Measurements from ENCODE around the gene ATG2B. TPM values are rescaled to one million over a fixed set of nuclear protein-coding genes. Genes with fewer than 3 reads are reported as not detected.

The ATG2B gene
- total RNA-seq, 1 donor from 2014 or later: 15.8 TPM

DNA sequence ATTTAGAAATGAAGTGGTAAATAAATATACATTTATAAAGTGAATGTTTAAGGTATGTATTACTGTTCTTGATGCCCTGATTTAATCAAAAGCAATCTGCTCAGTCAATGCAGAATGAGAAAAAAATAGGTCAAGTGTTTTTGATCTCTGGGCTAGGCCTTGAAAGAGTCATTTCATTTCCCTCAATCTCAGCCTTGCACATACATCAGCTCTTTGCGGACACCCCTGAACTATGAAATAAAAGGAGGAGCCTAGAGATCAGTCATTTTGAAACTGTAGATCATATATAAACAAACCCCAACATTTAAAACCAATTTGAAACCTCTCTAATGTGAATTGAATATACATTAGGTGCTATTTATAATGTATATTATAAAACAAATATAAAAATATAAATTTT is 42.5 kb downstream of the ATG2B start:
- intact Hi-C loops (cut with DNase I): no loop called here
- Histone ChIP-seq H3K27me3 (no peaks in the 10 kb centered on the region), H3K36me3 (peaks cover 43 to 53% of the 10 kb centered on the region in 2 donors), H3K9me3 (no peaks in the 10 kb centered on the region), H3K4me3 (no peak overlapping the region), H3K4me1 (no peaks in the 10 kb centered on the region), H3K27ac (no peak overlapping the region)
- no peak for DNase-seq (ENCODE audit: low spot score in 2 of 2)
- TF ChIP-seq, protein P1, sequence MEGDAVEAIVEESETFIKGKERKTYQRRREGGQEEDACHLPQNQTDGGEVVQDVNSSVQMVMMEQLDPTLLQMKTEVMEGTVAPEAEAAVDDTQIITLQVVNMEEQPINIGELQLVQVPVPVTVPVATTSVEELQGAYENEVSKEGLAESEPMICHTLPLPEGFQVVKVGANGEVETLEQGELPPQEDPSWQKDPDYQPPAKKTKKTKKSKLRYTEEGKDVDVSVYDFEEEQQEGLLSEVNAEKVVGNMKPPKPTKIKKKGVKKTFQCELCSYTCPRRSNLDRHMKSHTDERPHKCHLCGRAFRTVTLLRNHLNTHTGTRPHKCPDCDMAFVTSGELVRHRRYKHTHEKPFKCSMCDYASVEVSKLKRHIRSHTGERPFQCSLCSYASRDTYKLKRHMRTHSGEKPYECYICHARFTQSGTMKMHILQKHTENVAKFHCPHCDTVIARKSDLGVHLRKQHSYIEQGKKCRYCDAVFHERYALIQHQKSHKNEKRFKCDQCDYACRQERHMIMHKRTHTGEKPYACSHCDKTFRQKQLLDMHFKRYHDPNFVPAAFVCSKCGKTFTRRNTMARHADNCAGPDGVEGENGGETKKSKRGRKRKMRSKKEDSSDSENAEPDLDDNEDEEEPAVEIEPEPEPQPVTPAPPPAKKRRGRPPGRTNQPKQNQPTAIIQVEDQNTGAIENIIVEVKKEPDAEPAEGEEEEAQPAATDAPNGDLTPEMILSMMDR (IDR thresholded peaks at IDR 0.05): no peak

DNA sequence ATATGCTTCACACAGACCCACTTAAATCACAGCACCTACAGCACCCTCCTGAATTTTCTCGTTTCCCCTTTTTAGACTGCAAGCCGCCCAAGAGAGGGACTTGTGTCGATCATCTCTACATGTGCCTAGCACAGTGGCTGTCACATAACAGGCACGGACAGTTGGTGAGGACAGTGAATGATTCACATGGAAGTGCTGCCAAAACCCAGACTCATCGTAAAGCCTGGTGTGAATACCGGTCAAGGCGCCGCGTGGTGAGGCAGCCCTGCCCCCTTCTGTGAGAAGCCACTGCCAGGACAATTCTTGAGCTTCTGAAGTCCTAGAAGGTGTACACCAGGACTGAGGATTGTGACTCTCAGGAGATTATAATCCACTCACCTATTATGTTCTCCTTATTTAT is 44.3 kb downstream of the ATG2B start:
- intact Hi-C loops (cut with DNase I): no loop called here
- Histone ChIP-seq H3K4me3 (no peak overlapping the region), H3K36me3 (peaks cover 48 to 51% of the 10 kb centered on the region in 2 donors), H3K9me3 (no peaks in the 10 kb centered on the region), H3K4me1 (no peaks in the 10 kb centered on the region), H3K27ac (no peak overlapping the region), H3K27me3 (no peaks in the 10 kb centered on the region)
- no peak for DNase-seq (ENCODE audit: low spot score in 2 of 2)
- TF ChIP-seq, protein P1 (IDR thresholded peaks at IDR 0.05): no peak

GRCh38 chr14:96316087-96316486 is 47.1 kb downstream of the ATG2B start:
- Histone ChIP-seq H3K27me3 (no peaks in the 10 kb centered on the region), H3K27ac (no peak overlapping the region), H3K4me3 (no peak overlapping the region), H3K36me3 (peaks cover 59 to 60% of the 10 kb centered on the region in 2 donors), H3K9me3 (no peaks in the 10 kb centered on the region), H3K4me1 (no peaks in the 10 kb centered on the region)
- intact Hi-C loops (cut with DNase I): no loop called here
- DNase-seq (ENCODE audit: low spot score in 2 of 2): no peak
- TF ChIP-seq, protein P1 (IDR thresholded peaks at IDR 0.05): no peak

DNA sequence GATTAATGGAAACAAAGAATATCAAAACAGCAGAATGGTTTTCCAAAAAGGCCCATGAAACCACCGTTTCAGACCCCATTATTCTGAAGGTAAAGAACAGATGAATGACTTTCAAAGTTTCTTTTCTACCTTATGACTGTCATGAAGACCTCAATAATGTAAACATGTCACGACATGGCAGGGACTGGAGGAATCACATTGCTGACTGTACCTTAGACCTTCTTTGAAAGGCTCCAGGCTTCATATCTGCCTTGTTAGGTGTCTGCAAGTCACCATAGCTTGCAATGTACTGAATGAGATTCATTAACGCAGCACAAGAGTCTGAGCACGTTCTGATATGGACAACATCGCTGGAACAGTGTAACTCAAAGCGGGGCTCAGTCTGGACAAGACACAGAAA is 52.2 kb downstream of the ATG2B start:
- Histone ChIP-seq H3K4me1 (no peaks in the 10 kb centered on the region), H3K27me3 (no peaks in the 10 kb centered on the region), H3K4me3 (no peak overlapping the region), H3K9me3 (no peaks in the 10 kb centered on the region), H3K36me3 (peaks cover 52 to 88% of the 10 kb centered on the region in 2 donors), H3K27ac (no peak overlapping the region)
- intact Hi-C loops (cut with DNase I): no loop called here
- DNase-seq (ENCODE audit: low spot score in 2 of 2): no peak
- TF ChIP-seq, protein P1 (IDR thresholded peaks at IDR 0.05): no peak

- intact Hi-C loops (cut with DNase I): no loop called here
- Histone ChIP-seq H3K27me3 (no peaks in the 10 kb centered on the region), H3K36me3 (peaks cover 51 to 88% of the 10 kb centered on the region in 2 donors), H3K9me3 (no peaks in the 10 kb centered on the region), H3K4me1 (no peaks in the 10 kb centered on the region), H3K4me3 (no peak overlapping the region), H3K27ac (no peak overlapping the region)
- DNase-seq (ENCODE audit: low spot score in 2 of 2): no peak
- TF ChIP-seq, protein P1 (IDR thresholded peaks at IDR 0.05): no peak
These were observed 53.2 kb downstream of the ATG2B start for GRCh38 chr14:96309896-96310330.

Data from ascending aorta (tissue), 2 donors.